ENCODE results near the gene RPL36A.

RPL36A gene

GRCh38 chrX:101430457-101431078, 39.8 kb downstream of the RPL36A start:
- in situ Hi-C loops (cut with HindIII; ENCODE audit: low sequenced_read_pairs) = no loop called here

- in situ Hi-C loops (cut with HindIII; ENCODE audit: low sequenced_read_pairs) = no loop called here
Observed at GRCh38 chrX:101442085-101442484, 51.3 kb downstream of the RPL36A start.
